ENCODE results near the gene POLR2H. TPM values are rescaled to one million over a fixed set of nuclear protein-coding genes. Genes with fewer than 3 reads are reported as not detected.

Gene POLR2H
- total RNA-seq, 1 donor from 2014 or later: 49.8 TPM

- peaks cover 15% of the 10 kb centered on the region for H3K4me1 Mint-ChIP-seq (ENCODE audit: low read depth)
- peak; percentile 50 for DNase-seq (ENCODE audit: low spot score)
- TF ChIP-seq CTCF (IDR thresholded peaks at IDR 0.05): no peak
- peaks cover 11% of the 10 kb centered on the region for H3K36me3 Mint-ChIP-seq (ENCODE audit: low read depth)
- H3K27me3 Mint-ChIP-seq (ENCODE audit: low read depth): no peaks in the 10 kb centered on the region
- no peaks in the 10 kb centered on the region for H3K9me3 Mint-ChIP-seq (ENCODE audit: low read depth)
- H3K27ac Mint-ChIP-seq (ENCODE audit: unreplicated experiment): no peak overlapping the region
- no peak overlapping the region for H3K4me3 Mint-ChIP-seq (ENCODE audit: unreplicated experiment)
Measured at GRCh38 chr3:184349563-184350470, 11.7 kb upstream of the POLR2H start.

DNA sequence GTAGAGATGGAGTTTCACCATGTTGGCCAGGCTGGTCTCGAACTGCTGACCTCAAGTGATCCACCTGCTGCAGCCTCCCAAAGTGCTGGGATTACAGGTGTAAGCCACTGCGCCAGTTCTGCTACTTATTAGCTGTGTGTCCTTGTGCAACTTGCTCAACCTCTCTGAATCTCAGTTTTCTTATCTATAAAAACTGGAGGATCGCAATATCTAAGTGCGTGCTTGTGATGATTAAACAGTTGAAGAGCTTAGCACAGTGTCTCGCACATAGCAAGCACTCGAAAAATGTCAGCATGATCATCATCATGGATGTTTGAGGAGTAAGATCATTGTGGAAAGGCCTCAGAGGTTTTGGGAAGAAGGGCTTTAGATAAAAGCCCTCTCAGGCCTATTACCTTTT lies 10.9 kb upstream of the POLR2H start:
- Mint-ChIP-seq H3K4me1 (ENCODE audit: low read depth) (peaks cover 10% of the 10 kb centered on the region), H3K27ac (ENCODE audit: unreplicated experiment) (no peak overlapping the region), H3K4me3 (ENCODE audit: unreplicated experiment) (no peak overlapping the region), H3K9me3 (ENCODE audit: low read depth) (no peaks in the 10 kb centered on the region), H3K27me3 (ENCODE audit: low read depth) (no peaks in the 10 kb centered on the region), H3K36me3 (ENCODE audit: low read depth) (peaks cover 12% of the 10 kb centered on the region)
- no peak for TF ChIP-seq CTCF (IDR thresholded peaks at IDR 0.05)
- DNase-seq (ENCODE audit: low spot score): no peak

DNA sequence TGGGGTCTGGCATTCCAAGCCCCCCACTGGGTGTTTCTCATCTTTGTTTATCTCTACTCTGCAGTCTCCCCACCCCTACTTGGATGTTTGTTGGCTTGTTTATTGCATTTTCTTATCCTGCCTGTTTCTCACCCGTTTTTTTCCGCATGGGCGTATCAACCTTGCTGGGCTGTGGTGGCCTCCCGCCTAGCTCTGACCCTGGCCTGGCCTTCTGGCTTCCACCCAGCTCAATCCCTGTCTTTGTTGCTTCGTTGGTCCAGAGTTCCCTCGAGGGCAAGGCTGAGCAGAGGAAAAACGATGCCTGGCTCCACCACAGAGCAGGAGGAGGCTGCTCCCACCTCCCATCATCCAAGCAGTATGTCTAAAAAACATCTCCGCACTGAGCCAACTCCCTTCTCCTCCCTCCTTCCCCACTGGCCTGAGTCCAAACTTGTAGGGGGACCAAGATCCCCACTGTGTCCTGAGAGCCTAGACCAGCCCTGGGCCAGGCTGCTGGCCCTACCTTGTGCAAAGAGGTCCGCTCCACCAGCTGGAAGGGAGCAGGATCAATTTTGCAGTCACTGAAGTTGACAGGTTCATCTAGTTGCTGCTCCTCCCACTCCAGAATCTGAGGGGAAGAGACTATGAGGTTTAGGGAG lies 9.9 kb upstream of the POLR2H start:
- Mint-ChIP-seq H3K9me3 (ENCODE audit: low read depth) (no peaks in the 10 kb centered on the region), H3K4me3 (ENCODE audit: unreplicated experiment) (no peak overlapping the region), H3K4me1 (ENCODE audit: low read depth) (peaks cover 6% of the 10 kb centered on the region), H3K36me3 (ENCODE audit: low read depth) (peaks cover 9% of the 10 kb centered on the region), H3K27me3 (ENCODE audit: low read depth) (no peaks in the 10 kb centered on the region), H3K27ac (ENCODE audit: unreplicated experiment) (no peak overlapping the region)
- DNase-seq (ENCODE audit: low spot score): no peak
- TF ChIP-seq CTCF (IDR thresholded peaks at IDR 0.05): no peak

- Mint-ChIP-seq H3K9me3 (ENCODE audit: low read depth) (no peaks in the 10 kb centered on the region), H3K36me3 (ENCODE audit: low read depth) (peaks cover 7% of the 10 kb centered on the region), H3K27ac (ENCODE audit: unreplicated experiment) (no peak overlapping the region), H3K4me1 (ENCODE audit: low read depth) (peaks cover 6% of the 10 kb centered on the region), H3K4me3 (ENCODE audit: unreplicated experiment) (no peak overlapping the region), H3K27me3 (ENCODE audit: low read depth) (no peaks in the 10 kb centered on the region)
- no peak for TF ChIP-seq CTCF (IDR thresholded peaks at IDR 0.05)
- DNase-seq (ENCODE audit: low spot score): no peak
Measured at GRCh38 chr3:184352149-184352785, 9.2 kb upstream of the POLR2H start.

DNA sequence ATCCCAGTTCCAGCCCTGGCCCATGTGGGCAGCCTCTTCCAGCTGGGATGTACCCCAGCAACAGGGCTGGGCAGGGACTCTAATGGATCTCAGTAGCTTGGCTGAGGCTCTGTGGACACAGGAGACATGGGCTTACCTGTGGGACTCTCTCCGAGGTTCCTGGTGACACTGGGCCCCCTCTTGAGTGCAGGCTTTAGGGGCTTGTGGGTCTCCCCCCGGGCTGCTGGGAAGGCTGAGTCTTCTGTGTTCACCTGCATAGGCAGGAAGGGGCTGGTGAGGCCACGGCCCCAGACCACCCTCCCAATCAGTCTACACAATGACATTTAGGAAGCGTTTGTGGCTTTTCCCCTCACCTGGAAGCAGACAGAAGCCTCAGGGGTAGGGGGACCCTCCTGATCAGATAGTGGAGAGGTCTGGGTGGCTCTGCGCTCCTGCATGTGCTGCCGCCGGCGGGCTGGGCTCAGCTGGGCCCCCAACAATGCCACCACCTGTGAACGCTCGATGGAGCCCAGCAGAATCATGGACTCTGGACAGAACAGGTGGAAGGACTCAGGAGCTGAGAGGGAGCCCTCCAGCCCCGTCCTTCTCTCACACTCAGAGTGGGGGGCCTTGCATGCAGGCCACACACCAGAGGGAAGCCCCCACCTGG lies 8.5 kb upstream of the POLR2H start:
- Mint-ChIP-seq H3K4me3 (ENCODE audit: unreplicated experiment) (no peak overlapping the region), H3K36me3 (ENCODE audit: low read depth) (peaks cover 7% of the 10 kb centered on the region), H3K27me3 (ENCODE audit: low read depth) (no peaks in the 10 kb centered on the region)

More for the DNA sequence above, 8.5 kb upstream of the POLR2H start:
- Mint-ChIP-seq H3K27ac (ENCODE audit: unreplicated experiment) (no peak overlapping the region), H3K4me1 (ENCODE audit: low read depth) (peaks cover under 1% of the 10 kb centered on the region), H3K9me3 (ENCODE audit: low read depth) (no peaks in the 10 kb centered on the region)
- no peak for TF ChIP-seq CTCF (IDR thresholded peaks at IDR 0.05)
- DNase-seq (ENCODE audit: low spot score): no peak

Measured in chondrocyte (in vitro differentiated cells).